Muscle layer of colon (tissue), 2 donors: ENCODE results near the gene NCKAP5.

Experiments
- H3K27ac ChIP-seq: one replicate; pipeline ENCODE4 v1.7.0; 2013; ENCODE audit warnings: low read depth, mild to moderate bottlenecking, low read length, moderate library complexity
- H3K27me3 ChIP-seq, 2 donors: one replicate each; pipeline ENCODE4 v1.7.0; 2013; ENCODE audit warnings: low read length in 2 of 2, mild to moderate bottlenecking in 2 of 2; ENCODE audit not compliant: insufficient read depth in 2 of 2, control insufficient read depth in 1 of 2
- H3K36me3 ChIP-seq: one replicate; pipeline ENCODE4 v1.7.0; 2013; ENCODE audit warnings: mild to moderate bottlenecking, low read length; ENCODE audit not compliant: insufficient read depth
- H3K4me1 ChIP-seq: one replicate; pipeline ENCODE4 v1.7.0; 2013; ENCODE audit warnings: mild to moderate bottlenecking, low read length; ENCODE audit not compliant: insufficient read depth
- H3K4me3 ChIP-seq, 2 donors: one replicate each; pipeline ENCODE4 v1.7.0; 2013; ENCODE audit warnings: low read length in 2 of 2, low read depth in 1 of 2, mild to moderate bottlenecking in 1 of 2, moderate library complexity in 1 of 2
- H3K9ac ChIP-seq: one replicate; pipeline ENCODE4 v1.7.0; 2013; ENCODE audit warnings: low read length
- H3K9me3 ChIP-seq: one replicate; pipeline ENCODE4 v1.7.0; 2013; ENCODE audit warnings: mild to moderate bottlenecking, low read length
- donor health status: abdominal sarcoma.
- donor health status: Adenocarcinoma of cecum.

NCKAP5 gene

DNA sequence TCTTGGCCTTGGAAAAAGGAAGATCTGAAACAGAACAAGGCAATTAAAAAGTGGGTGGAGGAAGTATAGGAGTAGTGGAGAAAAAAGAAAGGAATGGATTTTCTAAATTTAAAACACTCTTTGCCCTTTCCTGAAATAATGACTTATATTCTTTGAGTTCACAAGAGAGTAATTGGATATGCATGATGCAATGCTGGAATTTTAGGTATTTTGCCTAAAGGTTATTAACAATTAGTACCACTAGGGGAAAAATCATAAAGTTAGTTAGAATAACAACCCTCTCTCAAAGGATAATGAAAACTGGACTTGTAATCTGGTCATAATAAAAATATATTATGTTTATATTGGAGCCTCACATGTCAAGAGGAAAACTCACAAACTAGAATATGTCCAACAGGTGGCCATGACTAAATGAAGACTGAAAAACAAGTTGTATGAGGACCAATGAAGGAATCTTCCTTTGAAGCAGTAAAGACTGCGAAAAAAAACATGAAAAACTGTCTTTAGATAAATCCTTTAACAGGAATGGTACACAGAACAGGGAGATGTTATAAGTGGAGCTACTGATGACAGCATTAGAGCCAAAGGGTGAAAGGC, 281.8 kb downstream of the NCKAP5 start:
- Histone ChIP-seq H3K9me3 (no peaks in the 10 kb centered on the region), H3K4me3 (no peak overlapping the region), H3K36me3 (no peaks in the 10 kb centered on the region), H3K27me3 (no peaks in the 10 kb centered on the region), H3K27ac (no peak overlapping the region), H3K4me1 (no peaks in the 10 kb centered on the region), H3K9ac (no peak overlapping the region)

- no peaks in the 10 kb centered on the region for H3K4me1 ChIP-seq
Observed at GRCh38 chr2:133273031-133273430, 295.2 kb downstream of the NCKAP5 start.

GRCh38 chr2:133271105-133271504, 297.2 kb downstream of the NCKAP5 start:
- no peak overlapping the region for H3K27ac ChIP-seq
- H3K27me3 ChIP-seq, result peaks cover 0 to 5% of the 10 kb centered on the region in 2 donors
- no peak overlapping the region for H3K9ac ChIP-seq
- H3K9me3 ChIP-seq, result no peaks in the 10 kb centered on the region
- H3K4me1 ChIP-seq, result no peaks in the 10 kb centered on the region
- no peak overlapping the region for H3K4me3 ChIP-seq
- no peaks in the 10 kb centered on the region for H3K36me3 ChIP-seq

More at GRCh38 chr2:133273031-133273430, 295.2 kb downstream of the NCKAP5 start:
- Histone ChIP-seq H3K4me3 (no peak overlapping the region), H3K36me3 (no peaks in the 10 kb centered on the region), H3K9me3 (no peaks in the 10 kb centered on the region), H3K9ac (no peak overlapping the region), H3K27ac (no peak overlapping the region), H3K27me3 (no peaks in the 10 kb centered on the region)

DNA sequence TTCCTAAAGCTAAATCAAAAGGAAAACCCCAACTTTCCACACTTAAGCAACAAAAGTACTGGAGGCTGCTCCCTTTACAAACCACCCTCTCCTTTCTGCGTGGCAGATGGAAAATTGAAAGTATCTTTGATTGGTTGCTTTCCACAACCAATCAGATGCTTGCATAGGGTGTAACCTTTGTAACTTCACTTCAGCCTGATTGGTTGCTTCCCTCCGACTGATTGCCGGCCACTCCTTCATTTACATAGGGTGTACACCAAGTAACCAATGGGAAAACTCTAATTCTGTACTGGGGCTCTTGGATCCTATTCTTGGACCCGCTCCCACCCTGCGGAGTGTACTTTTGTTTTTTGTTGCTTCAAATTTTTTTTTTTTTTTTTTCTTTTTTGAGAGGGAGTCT, 297.7 kb downstream of the NCKAP5 start:
- Histone ChIP-seq H3K27me3 (peaks cover 0 to 9% of the 10 kb centered on the region in 2 donors), H3K27ac (no peak overlapping the region), H3K4me1 (no peaks in the 10 kb centered on the region), H3K9ac (no peak overlapping the region), H3K36me3 (no peaks in the 10 kb centered on the region), H3K9me3 (no peaks in the 10 kb centered on the region), H3K4me3 (no peak overlapping the region)

DNA sequence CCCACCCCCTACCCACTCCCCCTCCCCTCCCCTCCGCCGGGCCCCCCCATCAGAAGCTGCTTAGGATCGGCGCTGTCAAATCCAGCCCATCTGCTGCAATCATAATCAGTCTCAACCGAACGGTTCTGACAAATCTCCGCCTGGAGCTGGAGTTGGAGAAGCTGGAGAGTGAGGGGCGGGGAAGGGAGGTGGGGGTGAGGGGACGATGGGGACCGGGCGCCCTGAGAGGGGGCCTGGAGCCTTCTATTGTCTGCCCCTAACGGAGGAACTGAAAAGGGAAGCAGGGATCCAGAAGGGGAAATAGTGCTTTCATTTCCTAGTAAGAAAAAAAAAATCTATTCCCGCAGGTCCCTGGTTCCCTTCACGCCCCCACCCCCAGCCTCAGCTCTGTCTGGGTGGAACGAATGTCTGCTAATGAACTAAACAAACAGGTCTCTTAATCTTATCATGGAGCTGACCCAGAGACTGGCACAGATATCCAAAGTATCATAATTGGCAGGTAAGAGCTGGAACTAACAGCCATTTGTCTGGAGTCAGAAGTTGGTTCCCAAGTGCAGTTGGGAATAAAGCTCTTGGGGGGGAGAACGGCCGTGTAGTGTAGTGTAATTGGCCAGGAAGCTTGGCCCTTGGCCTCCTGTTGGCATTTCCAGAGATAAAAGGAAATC, 301.2 kb downstream of the NCKAP5 start:
- no peaks in the 10 kb centered on the region for H3K36me3 ChIP-seq
- no peaks in the 10 kb centered on the region for H3K4me1 ChIP-seq
- no peaks in the 10 kb centered on the region for H3K9me3 ChIP-seq
- H3K27me3 ChIP-seq, result peaks cover 0 to 9% of the 10 kb centered on the region in 2 donors
- H3K4me3 ChIP-seq, result no peak overlapping the region
- H3K27ac ChIP-seq, result no peak overlapping the region
- H3K9ac ChIP-seq, result no peak overlapping the region

DNA sequence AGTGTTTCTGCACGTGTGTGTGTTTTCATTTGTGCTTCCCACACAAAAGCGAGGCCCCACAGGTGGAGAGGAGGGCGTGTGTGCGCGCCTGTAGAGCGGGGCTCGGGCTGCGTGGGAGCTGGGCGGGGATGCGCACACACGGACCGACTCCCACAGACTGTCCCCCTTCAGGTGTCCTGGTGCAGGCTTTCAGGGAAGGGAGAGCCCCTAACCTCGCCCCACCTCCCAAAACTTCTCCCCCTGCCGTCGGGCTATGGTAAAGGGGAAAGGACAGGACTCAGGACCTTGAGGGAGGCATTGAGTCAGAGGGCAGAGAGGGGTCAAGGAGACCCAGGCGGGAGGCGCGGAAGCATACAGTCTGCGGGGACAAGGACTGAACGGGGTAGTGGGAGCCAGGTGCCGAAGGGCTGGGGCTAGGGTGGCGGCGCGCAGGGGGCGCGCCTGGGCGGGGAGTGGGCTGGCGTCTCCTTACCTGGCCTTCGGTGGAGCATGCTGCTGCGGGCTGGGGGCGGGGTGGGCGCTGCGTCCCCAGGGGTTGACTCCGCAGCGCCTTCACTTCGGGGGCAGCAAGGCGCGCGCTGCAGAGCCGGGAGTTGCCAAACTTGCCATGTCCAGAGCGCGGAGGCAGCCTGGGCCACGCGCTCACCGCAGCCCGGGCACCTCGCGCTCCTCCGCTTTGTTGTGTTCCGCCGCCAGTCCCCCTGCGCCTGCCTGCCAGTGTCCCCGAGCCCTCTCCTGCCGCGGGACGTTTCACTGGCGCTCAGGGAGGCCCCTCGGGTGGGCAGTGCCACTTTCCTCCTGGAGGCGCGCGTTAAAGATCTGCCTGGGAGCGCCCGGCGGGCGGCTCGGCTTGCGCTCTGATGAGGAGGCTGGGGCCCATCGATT, 302.0 kb downstream of the NCKAP5 start:
- H3K36me3 ChIP-seq, result no peaks in the 10 kb centered on the region
- no peak overlapping the region for H3K4me3 ChIP-seq
- H3K4me1 ChIP-seq, result no peaks in the 10 kb centered on the region
- H3K9ac ChIP-seq, result no peak overlapping the region
- peaks cover 0 to 9% of the 10 kb centered on the region in 2 donors for H3K27me3 ChIP-seq
- no peaks in the 10 kb centered on the region for H3K9me3 ChIP-seq
- no peak overlapping the region for H3K27ac ChIP-seq

DNA sequence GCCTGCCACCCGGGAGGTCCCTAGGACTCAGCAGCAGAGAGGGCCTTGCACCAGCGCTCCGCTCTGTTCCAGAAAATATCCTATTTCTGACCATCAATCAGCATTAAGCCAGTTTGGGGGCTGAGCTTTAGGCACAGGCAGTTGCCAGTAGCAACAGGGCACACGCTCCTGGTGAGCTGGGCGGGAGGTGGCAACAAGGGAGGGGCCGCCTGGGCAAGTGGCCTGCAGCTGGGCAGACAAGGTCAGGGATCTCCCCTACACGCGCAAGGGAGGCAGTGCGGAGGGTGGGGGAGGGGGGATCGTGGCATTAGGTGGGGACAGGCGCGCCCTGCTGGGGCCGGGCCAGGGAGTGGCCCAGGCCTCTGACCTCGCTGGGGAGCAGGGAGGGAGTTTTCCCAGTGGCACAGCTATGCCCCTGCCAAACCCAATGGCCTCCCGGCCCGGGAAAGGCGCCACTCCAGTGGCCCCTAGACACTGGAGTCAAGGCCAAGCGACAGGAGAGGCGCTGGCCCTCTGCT, 302.8 kb downstream of the NCKAP5 start:
- Histone ChIP-seq H3K27ac (no peak overlapping the region), H3K9ac (no peak overlapping the region), H3K9me3 (no peaks in the 10 kb centered on the region), H3K4me1 (no peaks in the 10 kb centered on the region), H3K4me3 (no peak overlapping the region), H3K36me3 (no peaks in the 10 kb centered on the region), H3K27me3 (peaks cover 0 to 9% of the 10 kb centered on the region in 2 donors)

GRCh38 chr2:133264989-133265401, 303.3 kb downstream of the NCKAP5 start:
- Histone ChIP-seq H3K27me3 (peaks cover 0 to 9% of the 10 kb centered on the region in 2 donors), H3K9ac (no peak overlapping the region), H3K4me3 (no peak overlapping the region), H3K36me3 (no peaks in the 10 kb centered on the region), H3K27ac (no peak overlapping the region), H3K9me3 (no peaks in the 10 kb centered on the region), H3K4me1 (no peaks in the 10 kb centered on the region)

GRCh38 chr2:133262893-133263292, 305.4 kb downstream of the NCKAP5 start:
- Histone ChIP-seq H3K36me3 (no peaks in the 10 kb centered on the region), H3K27ac (no peak overlapping the region), H3K4me1 (no peaks in the 10 kb centered on the region), H3K9ac (no peak overlapping the region), H3K4me3 (no peak overlapping the region), H3K9me3 (no peaks in the 10 kb centered on the region), H3K27me3 (peaks cover 0 to 9% of the 10 kb centered on the region in 2 donors)

DNA sequence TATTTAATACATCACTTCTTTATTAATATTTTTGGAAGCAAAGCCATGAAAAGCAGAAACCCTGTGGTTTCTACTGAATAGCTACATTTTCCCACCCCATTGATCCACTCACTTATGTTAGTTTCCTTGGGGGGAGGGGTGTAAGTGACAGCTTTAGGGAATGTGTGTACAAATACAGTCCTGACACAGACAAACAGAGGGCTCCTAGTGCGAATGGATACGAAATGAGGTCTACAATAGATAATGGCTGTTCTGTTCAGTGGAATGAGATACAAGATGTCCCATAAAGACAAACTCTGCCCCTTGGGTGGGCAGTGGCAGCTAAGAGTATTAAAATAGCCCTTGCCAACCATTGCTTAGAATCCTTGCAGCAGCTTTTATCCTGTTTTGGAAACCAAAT, 312.9 kb downstream of the NCKAP5 start:
- H3K9me3 ChIP-seq, result no peaks in the 10 kb centered on the region
- no peak overlapping the region for H3K4me3 ChIP-seq
- H3K27me3 ChIP-seq, result no peaks in the 10 kb centered on the region
- H3K27ac ChIP-seq, result no peak overlapping the region
- H3K9ac ChIP-seq, result no peak overlapping the region
- no peaks in the 10 kb centered on the region for H3K4me1 ChIP-seq
- no peaks in the 10 kb centered on the region for H3K36me3 ChIP-seq

GRCh38 chr2:133253793-133254192, 314.5 kb downstream of the NCKAP5 start:
- H3K27ac ChIP-seq, result no peak overlapping the region
- no peaks in the 10 kb centered on the region for H3K27me3 ChIP-seq
- no peak overlapping the region for H3K4me3 ChIP-seq
- no peaks in the 10 kb centered on the region for H3K36me3 ChIP-seq
- no peak overlapping the region for H3K9ac ChIP-seq
- no peaks in the 10 kb centered on the region for H3K9me3 ChIP-seq
- H3K4me1 ChIP-seq, result no peaks in the 10 kb centered on the region
